ENCODE results near the gene CREB5. TPM values are rescaled to one million over a fixed set of nuclear protein-coding genes. Genes with fewer than 3 reads are reported as not detected.
A peak's percentile ranks its signal among the peaks of the same experiment; 100 is the strongest.
"Not testable (repeated sequence)": the region's sequence is repeated elsewhere in the genome, so short reads cannot be mapped to it uniquely, and the experiment has no call there.

Gene CREB5
- total and polyA plus RNA-seq, 4 experiments from 2014 or later: not detected

DNA sequence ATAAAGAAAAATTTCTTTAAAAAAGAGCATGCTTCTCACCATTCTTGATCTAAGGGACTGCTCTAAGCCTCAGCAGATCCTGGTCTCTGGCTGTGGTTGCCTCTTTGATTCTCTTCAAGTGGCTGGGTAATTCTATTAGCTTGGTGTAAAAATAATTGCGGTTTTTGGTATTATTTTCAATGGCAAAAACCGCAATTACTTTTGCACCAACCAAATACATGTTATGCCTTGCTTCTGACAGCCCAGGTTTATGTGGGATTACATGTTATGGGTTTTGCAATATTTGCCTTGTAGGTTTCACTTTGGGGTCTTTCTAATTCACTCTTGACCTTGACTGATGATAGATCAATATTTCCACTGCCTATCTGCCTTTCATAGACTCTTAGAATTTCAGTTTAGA is 20.0 kb upstream of the CREB5 start:
- Mint-ChIP-seq H3K9me3 (peaks cover 0 to 5% (median 0%) of the 10 kb centered on the region in 8 donors), H3K4me3 (no peak overlapping the region), H3K4me1 (peaks cover 0 to 1% (median under 1%) of the 10 kb centered on the region in 4 donors), H3K27ac (no peak overlapping the region), H3K36me3 (no peaks in the 10 kb centered on the region), H3K27me3 (peaks cover 21 to 23% of the 10 kb centered on the region in 2 donors)
- ChIA-PET CTCF (ENCODE audit: partially characterized antibody) (no interaction called here), POLR2A (ENCODE audit: partially characterized antibody) (no interaction called here)
- Histone ChIP-seq H3K27me3 (ENCODE audit: insufficient read depth, low read length) (peaks cover 5% of the 10 kb centered on the region), H3K27ac (ENCODE audit: low read depth, low read length) (no peak overlapping the region), H3K4me3 (ENCODE audit: low read length in 2 of 2) (no peak overlapping the region), H3K4me1 (ENCODE audit: insufficient read depth, low read length) (no peaks in the 10 kb centered on the region), H3K36me3 (ENCODE audit: insufficient read depth, low read length) (no peaks in the 10 kb centered on the region), H3K9me3 (ENCODE audit: control insufficient read depth in 1 of 2, low read length in 2 of 2) (no peaks in the 10 kb centered on the region)
- DNase-seq: no peak
- intact Hi-C loops (cut with micrococcal nuclease): no loop called here

DNA sequence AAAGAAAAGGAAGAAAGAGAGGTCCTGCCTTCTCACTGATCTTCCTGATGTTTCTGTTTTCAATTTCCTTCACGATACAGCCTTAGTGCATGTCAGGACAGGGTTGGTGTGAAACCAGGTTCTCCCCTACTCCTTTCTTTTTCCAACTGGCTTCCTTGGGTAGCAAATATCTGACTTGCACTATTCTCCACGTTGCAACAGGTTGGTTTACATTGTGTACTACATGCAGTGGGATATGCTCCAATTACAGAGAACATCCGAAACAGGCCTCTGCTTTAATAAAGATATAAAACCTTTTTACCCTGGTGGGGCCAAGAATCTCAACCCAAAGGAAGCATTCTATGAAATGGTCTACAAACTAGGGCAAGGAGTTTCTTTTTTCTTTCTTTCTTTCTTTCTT is 16.9 kb upstream of the CREB5 start:
- Mint-ChIP-seq H3K9me3 (peaks cover 0 to 5% (median 0%) of the 10 kb centered on the region in 8 donors), H3K27ac (no peak overlapping the region), H3K4me3 (no peak overlapping the region), H3K27me3 (peaks cover 16 to 20% of the 10 kb centered on the region in 2 donors), H3K36me3 (no peaks in the 10 kb centered on the region), H3K4me1 (no peaks in the 10 kb centered on the region)
- intact Hi-C loops (cut with micrococcal nuclease): no loop called here
- DNase-seq: no peak
- no peak overlapping the region for H3K4me3 ChIP-seq (ENCODE audit: low read length in 2 of 2)
- H3K27me3 ChIP-seq (ENCODE audit: insufficient read depth, low read length): no peaks in the 10 kb centered on the region
- ChIA-PET CTCF (ENCODE audit: partially characterized antibody) (no interaction called here), POLR2A (ENCODE audit: partially characterized antibody) (no interaction called here)
- H3K4me1 ChIP-seq (ENCODE audit: insufficient read depth, low read length): no peaks in the 10 kb centered on the region
- no peaks in the 10 kb centered on the region for H3K9me3 ChIP-seq (ENCODE audit: control insufficient read depth in 1 of 2, low read length in 2 of 2)
- no peak overlapping the region for H3K27ac ChIP-seq (ENCODE audit: low read depth, low read length)
- no peaks in the 10 kb centered on the region for H3K36me3 ChIP-seq (ENCODE audit: insufficient read depth, low read length)

DNA sequence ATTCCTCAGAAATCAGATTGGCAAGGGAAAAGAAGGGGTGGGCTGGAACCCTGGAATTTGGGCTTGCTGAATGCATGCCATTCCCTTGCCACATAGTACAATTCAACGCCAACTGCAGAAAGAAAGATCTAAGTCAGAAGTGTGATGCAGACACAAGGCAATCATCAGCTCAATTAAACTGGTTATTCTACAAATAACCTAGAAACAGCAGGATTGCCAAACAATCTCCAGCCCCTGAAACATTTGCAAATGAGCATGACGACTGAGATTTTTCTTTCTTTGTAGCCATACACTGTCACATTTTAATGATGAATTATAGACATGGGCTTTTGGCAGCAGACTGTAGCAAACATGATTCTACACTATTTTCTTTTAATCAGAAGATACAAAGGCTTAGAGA is 16.5 kb upstream of the CREB5 start:
- no peaks in the 10 kb centered on the region for H3K27me3 ChIP-seq (ENCODE audit: insufficient read depth, low read length)
- no peaks in the 10 kb centered on the region for H3K36me3 ChIP-seq (ENCODE audit: insufficient read depth, low read length)
- Mint-ChIP-seq H3K9me3 (peaks cover 0 to 5% (median 0%) of the 10 kb centered on the region in 8 donors), H3K27me3 (peaks cover 15 to 18% of the 10 kb centered on the region in 2 donors), H3K4me1 (no peaks in the 10 kb centered on the region), H3K27ac (no peak overlapping the region), H3K4me3 (no peak overlapping the region), H3K36me3 (no peaks in the 10 kb centered on the region)
- H3K27ac ChIP-seq (ENCODE audit: low read depth, low read length): no peak overlapping the region
- no peaks in the 10 kb centered on the region for H3K9me3 ChIP-seq (ENCODE audit: control insufficient read depth in 1 of 2, low read length in 2 of 2)
- ChIA-PET CTCF (ENCODE audit: partially characterized antibody) (no interaction called here), POLR2A (ENCODE audit: partially characterized antibody) (no interaction called here)
- intact Hi-C loops (cut with micrococcal nuclease): no loop called here
- H3K4me3 ChIP-seq (ENCODE audit: low read length in 2 of 2): no peak overlapping the region
- no peak for DNase-seq
- no peaks in the 10 kb centered on the region for H3K4me1 ChIP-seq (ENCODE audit: insufficient read depth, low read length)

DNA sequence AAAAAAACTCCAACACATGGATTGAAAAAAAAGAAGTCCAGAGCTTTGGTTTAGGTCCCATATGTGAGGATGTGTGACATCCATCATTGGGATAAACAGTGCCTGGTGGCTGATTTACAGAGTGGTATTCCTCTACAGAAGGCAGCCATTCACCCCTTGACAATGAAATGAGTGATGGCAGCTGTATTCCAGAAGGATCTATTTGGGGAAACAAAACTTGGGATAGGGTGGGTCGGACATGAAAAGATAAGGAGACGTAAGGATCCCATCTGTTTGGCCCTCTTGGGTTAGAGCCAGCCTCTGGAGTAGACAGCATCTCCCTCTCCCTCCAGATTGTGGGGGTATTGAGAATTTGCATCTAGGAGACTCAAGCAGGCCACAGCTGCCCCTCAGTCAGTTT is 15.2 kb upstream of the CREB5 start:
- Mint-ChIP-seq H3K27me3 (peaks cover 9 to 12% of the 10 kb centered on the region in 2 donors), H3K27ac (no peak overlapping the region), H3K36me3 (no peaks in the 10 kb centered on the region), H3K4me1 (no peaks in the 10 kb centered on the region), H3K4me3 (no peak overlapping the region), H3K9me3 (peaks cover 0 to 5% (median 0%) of the 10 kb centered on the region in 8 donors)
- Histone ChIP-seq H3K9me3 (ENCODE audit: control insufficient read depth in 1 of 2, low read length in 2 of 2) (no peaks in the 10 kb centered on the region), H3K27me3 (ENCODE audit: insufficient read depth, low read length) (no peaks in the 10 kb centered on the region), H3K4me1 (ENCODE audit: insufficient read depth, low read length) (no peaks in the 10 kb centered on the region), H3K4me3 (ENCODE audit: low read length in 2 of 2) (no peak overlapping the region), H3K27ac (ENCODE audit: low read depth, low read length) (no peak overlapping the region), H3K36me3 (ENCODE audit: insufficient read depth, low read length) (no peaks in the 10 kb centered on the region)
- ChIA-PET CTCF (ENCODE audit: partially characterized antibody) (no interaction called here), POLR2A (ENCODE audit: partially characterized antibody) (no interaction called here)
- no peak for DNase-seq
- intact Hi-C loops (cut with micrococcal nuclease): no loop called here

DNA sequence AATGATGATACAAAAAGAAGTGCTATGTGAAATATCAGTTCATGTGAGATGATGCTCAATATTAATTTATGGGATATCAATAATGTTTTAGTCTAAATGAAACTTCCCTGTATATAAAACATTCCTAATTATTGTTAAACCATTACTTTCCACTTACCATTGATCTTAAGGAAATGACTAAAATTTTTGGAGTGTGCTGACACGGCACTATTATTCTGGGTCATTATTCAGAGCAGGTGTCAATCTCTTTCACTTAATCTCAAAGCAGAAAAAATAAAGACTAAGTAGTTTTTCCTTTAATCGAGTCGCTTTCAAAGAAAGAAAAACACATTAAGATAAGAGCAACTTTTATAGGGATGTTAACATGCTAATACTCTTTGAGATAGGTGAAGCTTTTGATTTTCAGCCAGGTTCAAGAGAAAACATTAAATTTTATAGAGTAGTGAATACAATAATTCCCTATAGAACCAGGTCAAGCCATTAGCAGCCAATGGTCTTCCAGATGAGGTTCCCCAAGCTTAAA is 11.4 kb upstream of the CREB5 start:
- H3K36me3 Mint-ChIP-seq: no peaks in the 10 kb centered on the region
- no peak for DNase-seq
- no peaks in the 10 kb centered on the region for H3K27me3 ChIP-seq (ENCODE audit: insufficient read depth, low read length)
- H3K4me1 ChIP-seq (ENCODE audit: insufficient read depth, low read length): no peaks in the 10 kb centered on the region
- CTCF ChIA-PET (ENCODE audit: partially characterized antibody): no interaction called here
- peaks cover 0 to 6% of the 10 kb centered on the region in 2 donors for H3K27me3 Mint-ChIP-seq
- no peak overlapping the region for H3K27ac ChIP-seq (ENCODE audit: low read depth, low read length)
- H3K27ac Mint-ChIP-seq: no peak overlapping the region
- no peaks in the 10 kb centered on the region for H3K36me3 ChIP-seq (ENCODE audit: insufficient read depth, low read length)
- intact Hi-C loops (cut with micrococcal nuclease): no loop called here
- POLR2A ChIA-PET (ENCODE audit: partially characterized antibody): no interaction called here
- H3K9me3 Mint-ChIP-seq: no peaks in the 10 kb centered on the region
- no peak overlapping the region for H3K4me3 Mint-ChIP-seq
- no peaks in the 10 kb centered on the region for H3K9me3 ChIP-seq (ENCODE audit: control insufficient read depth in 1 of 2, low read length in 2 of 2)
- no peaks in the 10 kb centered on the region for H3K4me1 Mint-ChIP-seq
- H3K4me3 ChIP-seq (ENCODE audit: low read length in 2 of 2): no peak overlapping the region

DNA sequence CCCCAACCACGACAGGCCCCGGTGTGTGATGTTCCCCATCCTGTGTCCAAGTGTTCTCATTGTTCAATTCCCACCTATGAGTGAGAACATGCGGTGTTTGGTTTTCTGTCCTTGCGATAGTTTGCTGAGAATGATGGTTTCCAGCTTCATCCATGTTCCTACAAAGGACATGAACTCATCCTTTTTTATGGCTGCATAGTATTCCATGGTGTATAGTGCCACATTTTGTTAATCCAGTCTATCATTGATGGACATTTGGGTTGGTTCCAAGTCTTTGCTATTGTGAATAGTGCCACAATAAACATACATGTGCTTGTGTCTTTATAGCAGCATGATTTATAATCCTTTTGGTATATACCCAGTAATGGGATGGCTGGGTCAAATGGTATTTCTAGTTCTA is 10.8 kb upstream of the CREB5 start:
- DNase-seq; H3K27ac Mint-ChIP-seq; H3K27me3 ChIP-seq (ENCODE audit: insufficient read depth, low read length); H3K27ac ChIP-seq (ENCODE audit: low read depth, low read length); H3K36me3 ChIP-seq (ENCODE audit: insufficient read depth, low read length); H3K4me3 Mint-ChIP-seq; H3K4me1 Mint-ChIP-seq; CTCF ChIA-PET (ENCODE audit: partially characterized antibody); intact Hi-C loops (cut with micrococcal nuclease); H3K4me1 ChIP-seq (ENCODE audit: insufficient read depth, low read length); H3K27me3 Mint-ChIP-seq; H3K9me3 Mint-ChIP-seq; H3K36me3 Mint-ChIP-seq; H3K4me3 ChIP-seq (ENCODE audit: low read length in 2 of 2); H3K9me3 ChIP-seq (ENCODE audit: control insufficient read depth in 1 of 2, low read length in 2 of 2); POLR2A ChIA-PET (ENCODE audit: partially characterized antibody): not testable (repeated sequence)

DNA sequence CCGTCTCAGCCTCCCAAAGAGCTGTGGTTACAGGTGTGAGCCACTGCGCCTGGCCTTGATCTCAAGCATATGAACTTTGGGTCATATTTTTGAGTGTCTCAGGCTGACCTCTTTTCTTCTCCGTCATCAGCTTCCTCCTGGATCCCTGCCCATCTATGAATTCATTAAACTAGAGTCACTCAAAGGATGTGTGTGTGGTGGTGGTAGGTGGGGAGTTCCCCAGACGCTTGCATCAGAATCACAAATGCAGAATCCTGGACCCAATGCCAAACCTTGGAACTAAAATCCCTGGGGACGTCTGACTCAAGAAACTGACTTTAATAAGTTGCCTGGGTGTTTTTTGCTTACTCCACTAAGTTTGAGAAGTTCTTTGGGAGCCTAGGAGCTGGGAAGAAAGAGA is 6.7 kb upstream of the CREB5 start:
- H3K4me3 Mint-ChIP-seq: no peak overlapping the region
- Histone ChIP-seq H3K4me3 (ENCODE audit: low read length in 2 of 2) (no peak overlapping the region), H3K27ac (ENCODE audit: low read depth, low read length) (no peak overlapping the region), H3K27me3 (ENCODE audit: insufficient read depth, low read length) (peaks cover 12% of the 10 kb centered on the region), H3K4me1 (ENCODE audit: insufficient read depth, low read length) (peaks cover 13% of the 10 kb centered on the region), H3K36me3 (ENCODE audit: insufficient read depth, low read length) (no peaks in the 10 kb centered on the region), H3K9me3 (ENCODE audit: control insufficient read depth in 1 of 2, low read length in 2 of 2) (no peaks in the 10 kb centered on the region)
- H3K4me1 Mint-ChIP-seq: peaks cover 7 to 18% (median 9%) of the 10 kb centered on the region in 4 donors
- no peak for DNase-seq
- no peaks in the 10 kb centered on the region for H3K36me3 Mint-ChIP-seq
- POLR2A ChIA-PET (ENCODE audit: partially characterized antibody): no interaction called here
- H3K27ac Mint-ChIP-seq: peak overlapping the region in 1 of 7 donors; percentile 69
- CTCF ChIA-PET (ENCODE audit: partially characterized antibody): no interaction called here
- peaks cover 25 to 26% of the 10 kb centered on the region in 2 donors for H3K27me3 Mint-ChIP-seq
- no peaks in the 10 kb centered on the region for H3K9me3 Mint-ChIP-seq
- intact Hi-C loops (cut with micrococcal nuclease): no loop called here

DNA sequence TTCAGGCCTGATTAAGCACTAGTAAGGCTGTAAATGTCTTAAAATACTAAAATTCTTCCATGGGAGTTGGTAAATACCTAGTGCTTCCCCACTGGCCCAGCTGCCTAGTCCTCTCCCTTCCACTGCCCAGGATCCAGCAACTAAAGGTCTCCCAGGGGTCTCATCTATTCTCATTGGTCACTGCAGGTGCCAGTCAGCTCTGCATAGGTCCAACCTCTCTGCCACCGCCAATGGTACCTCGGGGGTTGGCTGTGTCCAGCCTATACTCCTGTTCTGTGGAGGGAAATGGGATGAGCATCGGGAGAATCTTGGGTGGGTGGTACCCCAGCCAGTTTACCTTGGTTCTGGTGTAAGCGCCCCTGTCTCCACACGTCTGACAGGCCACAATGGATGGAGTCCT is 6.1 kb upstream of the CREB5 start:
- Mint-ChIP-seq H3K4me1 (peaks cover 9 to 23% (median 13%) of the 10 kb centered on the region in 4 donors), H3K9me3 (no peaks in the 10 kb centered on the region), H3K27me3 (peaks cover 30 to 31% of the 10 kb centered on the region in 2 donors), H3K36me3 (no peaks in the 10 kb centered on the region), H3K4me3 (no peak overlapping the region), H3K27ac (no peak overlapping the region)
- peaks cover 18% of the 10 kb centered on the region for H3K27me3 ChIP-seq (ENCODE audit: insufficient read depth, low read length)
- no peaks in the 10 kb centered on the region for H3K36me3 ChIP-seq (ENCODE audit: insufficient read depth, low read length)
- H3K27ac ChIP-seq (ENCODE audit: low read depth, low read length): no peak overlapping the region
- no peak overlapping the region for H3K4me3 ChIP-seq (ENCODE audit: low read length in 2 of 2)
- no peaks in the 10 kb centered on the region for H3K9me3 ChIP-seq (ENCODE audit: control insufficient read depth in 1 of 2, low read length in 2 of 2)
- H3K4me1 ChIP-seq (ENCODE audit: insufficient read depth, low read length): peaks cover 18% of the 10 kb centered on the region
- DNase-seq: no peak
- CTCF ChIA-PET (ENCODE audit: partially characterized antibody): no interaction called here
- POLR2A ChIA-PET (ENCODE audit: partially characterized antibody): no interaction called here
- intact Hi-C loops (cut with micrococcal nuclease): no loop called here

Measured in CD4-positive, alpha-beta memory T cell (primary cell).